GM08714 (cell line): ENCODE results near the gene ABCG1.

ENCODE experiments used
- H3K4me3 ChIP-seq: fragments of 200-500 bp; sonication (Bioruptor generic); 2 replicates; pipeline ENCODE4 v1.5.1; 2014; ENCODE audit warnings: mild to moderate bottlenecking, low read length, inconsistent platforms
- ZNF274 ChIP-seq: IDR thresholded peaks from 2 replicates; pipeline ENCODE4 v1.6.1; 2012; ENCODE audit warnings: mild to moderate bottlenecking, low read depth, low read length

The ABCG1 gene

DNA sequence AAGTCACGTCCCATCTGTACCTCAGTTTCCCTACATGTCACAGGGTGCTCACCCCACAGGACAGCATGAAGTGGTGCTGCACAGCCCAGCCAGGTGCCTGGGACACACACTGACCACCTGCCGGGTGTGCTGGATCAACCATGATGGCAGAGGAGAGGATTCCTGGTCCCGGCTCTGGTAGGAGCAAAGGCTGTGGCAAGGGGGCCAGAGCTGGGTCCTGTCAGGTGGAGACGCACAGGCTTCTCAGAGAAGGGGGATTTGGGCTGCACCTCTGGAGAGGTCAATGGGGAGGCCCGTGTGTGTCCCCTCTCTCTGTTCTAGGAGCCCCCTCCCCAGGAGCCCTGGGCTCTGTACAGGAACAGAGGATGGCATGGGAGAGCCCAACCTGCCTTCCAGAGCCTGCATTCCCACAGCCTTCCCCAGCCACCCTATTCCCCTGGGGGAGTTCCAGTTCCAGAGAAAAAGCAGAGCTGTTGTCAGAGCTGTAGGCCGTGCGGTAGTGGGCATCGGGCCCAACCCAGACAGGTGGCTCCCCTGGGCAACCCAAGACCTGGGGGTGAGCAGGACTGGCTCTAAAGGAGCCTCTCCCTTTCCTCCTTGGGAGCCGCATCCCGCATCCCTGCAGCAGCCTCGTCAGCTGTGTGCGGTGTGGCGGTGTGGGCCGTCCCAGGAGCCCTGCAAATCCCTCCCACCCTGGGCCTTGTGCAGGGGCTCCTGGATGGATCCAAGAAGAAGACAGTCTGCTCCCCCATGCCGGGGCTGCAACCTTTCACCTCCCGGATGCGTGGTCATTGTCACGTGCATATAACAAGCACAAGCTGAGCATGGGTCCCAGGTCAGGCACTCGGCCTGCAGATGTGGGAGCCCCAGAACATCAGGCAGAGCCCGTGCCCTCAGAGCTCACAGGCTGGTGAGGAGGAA lies 99.1 kb downstream of the ABCG1 start:
- no peak for TF ChIP-seq ZNF274

DNA sequence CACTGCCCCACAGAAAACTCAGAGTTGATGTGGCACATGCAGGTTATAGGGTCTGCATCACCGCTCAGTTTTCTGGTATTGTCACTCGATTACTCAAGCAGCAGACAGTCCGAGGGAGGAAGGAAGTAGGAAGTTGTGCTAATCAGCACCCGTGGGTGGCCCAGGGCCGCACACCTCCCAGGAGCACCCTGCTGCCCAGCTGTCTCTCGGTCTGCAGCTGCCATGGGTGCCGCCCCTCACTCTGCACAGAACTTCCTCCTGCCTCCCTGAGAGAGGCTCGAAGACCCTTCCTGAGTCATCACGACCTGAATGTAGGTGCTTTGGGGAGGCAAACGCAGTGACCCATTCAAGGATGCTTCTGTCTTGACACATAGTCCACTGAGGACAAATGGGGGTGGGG lies 100.4 kb downstream of the ABCG1 start:
- TF ChIP-seq ZNF274 = no peak

More for the DNA sequence above, 99.1 kb downstream of the ABCG1 start:
- no peak overlapping the region for H3K4me3 ChIP-seq

DNA sequence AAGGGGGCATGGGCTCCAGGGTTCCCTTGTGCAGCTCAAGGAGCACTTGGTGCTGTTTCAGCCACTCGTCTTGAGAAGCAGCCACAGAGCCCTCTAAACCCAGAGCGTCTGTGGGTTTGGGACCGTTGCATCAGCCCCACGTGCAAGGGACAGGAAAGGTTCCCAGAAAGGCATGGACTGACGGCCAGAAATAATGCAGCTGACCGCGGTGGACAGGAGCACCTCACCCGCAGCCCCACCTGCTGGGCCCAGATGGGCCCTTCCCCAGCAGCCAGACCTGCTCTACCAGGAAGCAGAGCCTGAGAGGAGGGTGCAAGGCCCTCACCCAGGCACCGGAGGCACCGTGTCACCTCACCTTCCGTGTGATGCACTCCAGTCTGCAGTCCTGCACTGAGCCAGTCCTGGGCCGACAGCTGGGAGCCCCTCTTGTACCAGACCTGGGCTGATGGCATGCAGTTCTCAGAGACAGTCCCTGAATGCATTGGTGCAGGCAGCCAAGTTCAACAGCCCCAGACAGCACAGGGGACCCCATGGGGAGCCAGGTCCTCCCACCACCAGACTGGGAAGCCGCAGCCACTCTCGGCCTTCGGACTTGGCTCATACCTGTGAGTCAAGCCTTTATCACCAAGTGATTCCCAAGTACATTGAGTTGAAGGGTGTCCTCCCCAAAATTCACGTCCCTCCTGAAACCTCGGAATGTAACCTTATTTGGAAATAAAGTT lies 101.1 kb downstream of the ABCG1 start:
- H3K4me3 ChIP-seq = no peak overlapping the region
- no peak for TF ChIP-seq ZNF274

More for the DNA sequence above, 100.4 kb downstream of the ABCG1 start:
- H3K4me3 ChIP-seq = no peak overlapping the region

DNA sequence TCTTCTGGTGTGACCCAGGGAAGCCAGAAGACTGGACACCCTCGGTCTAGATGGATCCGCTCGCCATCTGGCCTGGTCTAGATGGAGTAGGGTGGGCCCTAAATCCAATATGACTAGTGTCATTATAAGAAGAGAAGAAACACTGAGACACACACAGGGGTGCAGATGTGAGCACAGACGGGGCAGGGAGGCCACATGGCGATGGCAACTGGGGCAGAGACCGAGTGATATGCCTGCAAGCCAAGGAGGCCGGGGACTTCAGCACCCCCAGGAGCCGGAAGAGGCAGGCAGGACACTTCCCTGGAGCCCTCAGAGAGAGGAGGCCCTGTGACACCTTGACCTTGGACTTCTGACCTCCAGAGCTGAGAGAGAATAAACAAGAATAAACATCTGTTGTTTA lies 101.9 kb downstream of the ABCG1 start:
- TF ChIP-seq ZNF274 = no peak
- no peak overlapping the region for H3K4me3 ChIP-seq

DNA sequence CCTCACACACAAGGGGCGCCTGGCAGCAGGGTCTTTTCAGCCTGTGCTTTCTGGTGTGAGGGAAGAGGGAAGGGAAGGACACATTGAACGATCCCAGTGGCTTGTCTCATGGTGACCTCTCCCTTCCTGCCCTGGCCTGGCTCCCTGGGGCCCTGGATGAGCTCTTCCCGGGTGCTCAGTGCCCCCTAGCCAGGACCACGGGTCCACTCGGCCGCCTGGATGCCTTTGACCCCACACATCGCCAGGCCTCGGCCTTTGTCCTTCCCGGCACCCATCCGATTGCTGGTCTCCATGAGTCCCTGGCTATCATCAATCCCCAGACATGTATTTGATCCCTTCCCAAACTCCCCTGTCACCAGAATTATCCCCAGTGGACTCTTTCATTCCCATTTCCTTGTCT lies 102.3 kb downstream of the ABCG1 start:
- no peak for TF ChIP-seq ZNF274

DNA sequence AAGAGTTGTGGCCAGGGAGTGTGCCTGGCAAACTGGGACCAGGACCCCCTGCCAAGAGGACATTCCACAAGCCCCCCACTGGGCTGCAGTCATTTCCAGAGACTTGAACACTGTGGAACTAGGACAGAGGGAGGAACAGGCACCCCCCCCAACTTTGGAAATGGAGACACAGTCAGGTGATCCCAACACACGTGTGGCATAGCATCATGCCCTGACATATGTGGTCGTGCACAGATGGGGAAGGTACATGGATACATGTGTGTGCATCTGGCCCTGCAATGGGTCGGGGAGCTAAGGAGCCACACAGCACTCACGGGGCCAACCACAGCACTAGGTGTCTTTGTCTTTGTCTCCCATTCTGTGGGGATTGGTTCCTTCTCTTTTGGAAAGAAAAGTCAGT lies 102.9 kb downstream of the ABCG1 start:
- no peak for TF ChIP-seq ZNF274
- H3K4me3 ChIP-seq = no peak overlapping the region

More for the DNA sequence above, 102.3 kb downstream of the ABCG1 start:
- no peak overlapping the region for H3K4me3 ChIP-seq

DNA sequence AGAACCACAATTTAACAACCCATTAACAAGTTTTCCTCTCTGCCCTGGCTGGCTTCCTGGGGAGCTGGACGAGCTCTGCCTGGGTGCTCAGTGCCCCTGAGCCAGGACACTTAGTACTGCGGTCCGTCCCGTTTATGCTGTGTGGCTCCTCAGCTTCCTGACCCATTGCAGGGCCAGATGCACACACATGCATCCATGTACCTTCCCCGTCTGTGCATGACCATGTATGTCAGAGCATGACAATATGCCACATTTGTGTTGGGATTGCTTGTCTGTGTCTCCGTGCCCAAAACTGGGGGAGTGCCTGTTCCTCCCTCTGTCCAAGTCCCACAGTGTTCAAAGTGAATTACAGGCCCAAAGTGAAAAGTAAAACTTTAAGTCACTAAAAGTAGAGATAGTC lies 106.0 kb downstream of the ABCG1 start:
- no peak overlapping the region for H3K4me3 ChIP-seq
- TF ChIP-seq ZNF274 = no peak

DNA sequence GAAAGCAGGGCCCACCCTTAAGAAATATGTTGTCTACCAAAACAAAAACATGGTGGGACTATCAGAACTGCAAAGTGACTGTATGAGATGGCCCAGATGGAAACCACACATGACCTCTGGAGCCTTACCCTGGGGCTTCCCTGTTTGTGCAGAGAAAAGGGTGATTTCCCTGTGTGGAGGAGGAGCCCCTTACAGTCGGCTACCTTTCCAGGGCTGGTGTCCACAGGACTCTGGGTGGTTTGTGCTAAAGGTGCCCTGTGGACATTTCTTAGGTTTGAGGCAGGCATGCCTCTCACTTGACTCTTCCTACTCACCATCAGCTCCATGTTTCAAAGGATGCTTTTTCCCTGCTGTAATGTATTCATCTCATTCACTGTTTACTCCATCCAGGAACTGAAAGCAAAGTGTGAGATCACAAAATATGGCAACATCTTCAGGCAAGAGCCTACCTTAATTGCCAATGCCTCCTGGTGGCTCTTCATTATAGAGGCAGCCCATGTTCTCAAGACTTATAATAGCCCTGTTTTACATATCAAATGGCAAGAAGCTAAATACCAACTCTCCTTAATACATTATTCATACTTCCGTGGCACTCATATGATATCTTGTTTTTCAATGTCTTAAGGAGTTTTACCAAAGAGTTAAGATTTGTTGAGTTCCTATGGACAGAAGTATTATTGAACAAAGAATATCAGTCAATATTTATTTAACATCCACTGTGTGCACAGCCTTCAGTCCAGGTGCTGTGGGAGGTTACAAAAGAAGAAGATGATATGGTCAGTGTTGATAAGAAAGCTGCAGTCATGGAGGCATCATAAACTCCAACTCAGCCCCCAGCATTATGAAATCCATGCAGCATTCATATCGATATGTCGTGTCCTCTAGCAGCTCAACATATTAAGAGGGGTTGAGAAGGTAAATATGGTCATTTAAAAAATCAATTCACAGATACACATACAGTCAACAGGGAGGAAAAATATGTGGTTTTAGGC lies 111.7 kb downstream of the ABCG1 start:
- no peak overlapping the region for H3K4me3 ChIP-seq
- TF ChIP-seq ZNF274 = no peak

DNA sequence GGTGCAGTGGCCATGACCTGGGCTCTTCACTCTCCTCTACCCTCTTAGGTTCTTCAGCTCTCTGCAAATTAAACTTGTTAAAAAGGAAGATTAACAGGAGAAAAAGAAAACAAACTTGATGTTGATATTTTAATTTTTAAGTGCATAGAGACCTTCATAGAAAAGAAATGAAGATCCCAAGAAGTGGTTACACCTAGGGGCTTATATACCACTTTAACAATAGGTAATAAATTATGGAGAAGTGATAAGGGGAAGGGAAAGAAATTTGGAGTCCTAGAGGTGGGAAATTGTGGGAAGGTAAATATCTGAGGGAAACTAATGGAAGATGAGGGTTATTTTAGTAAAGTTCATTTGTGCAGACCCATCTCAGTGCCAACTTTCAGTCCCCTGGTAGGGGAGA lies 112.7 kb downstream of the ABCG1 start:
- no peak for TF ChIP-seq ZNF274
- no peak overlapping the region for H3K4me3 ChIP-seq

DNA sequence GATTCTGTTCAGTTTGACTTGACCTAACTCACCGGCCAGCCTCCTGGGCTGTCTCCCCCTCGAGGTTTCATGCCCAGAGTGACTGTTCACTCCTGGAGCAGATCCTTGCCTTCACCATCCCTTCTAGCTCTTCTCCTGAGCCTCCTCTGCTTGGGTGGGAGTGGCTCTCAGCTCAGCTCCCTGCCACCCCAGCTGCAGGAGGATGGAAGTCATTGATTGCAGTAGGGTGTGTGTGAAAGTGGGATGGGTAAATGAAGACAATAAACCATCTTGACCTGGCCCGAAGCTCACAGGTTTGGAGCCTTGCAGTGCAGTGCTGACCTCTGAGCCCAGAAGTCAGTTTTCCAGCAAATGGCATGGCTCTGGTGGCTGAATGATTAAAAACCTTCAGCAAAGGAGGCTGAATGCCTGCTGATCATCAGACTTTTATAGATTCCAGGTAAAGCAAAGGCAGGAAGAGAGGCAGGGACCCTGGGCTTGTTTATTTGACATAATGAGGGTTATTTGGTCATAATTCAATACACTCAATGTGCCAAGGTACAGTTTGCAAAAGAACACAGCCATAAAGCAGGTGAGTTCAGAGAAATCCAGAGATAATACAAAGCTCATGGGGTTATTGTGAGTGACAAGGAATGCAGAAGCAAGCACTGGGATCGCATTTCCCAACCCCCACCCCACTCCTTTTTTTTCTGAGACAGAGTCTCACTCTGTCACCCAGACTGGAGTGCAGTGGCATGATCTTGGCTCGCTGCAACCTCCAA lies 113.8 kb downstream of the ABCG1 start:
- no peak for TF ChIP-seq ZNF274
- no peak overlapping the region for H3K4me3 ChIP-seq

DNA sequence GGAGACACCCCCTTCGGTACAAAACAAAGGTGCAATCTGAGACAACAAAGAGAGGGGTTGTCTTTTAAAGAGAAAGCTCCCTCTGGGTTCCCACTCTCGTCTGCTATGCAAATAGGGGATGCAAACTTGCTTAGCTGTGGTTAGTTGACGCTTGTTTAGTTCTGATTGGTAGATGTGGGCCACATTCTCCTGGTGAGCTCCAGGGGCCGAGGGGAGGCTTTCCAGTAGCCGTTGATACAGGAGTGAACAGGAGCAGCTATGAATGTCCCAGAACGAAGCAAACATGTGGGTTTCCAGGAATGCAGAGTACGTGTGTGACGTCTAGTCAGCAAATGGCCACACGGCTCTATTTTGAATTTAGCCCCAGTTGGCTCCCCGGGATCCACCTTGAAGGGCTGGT lies 117.1 kb downstream of the ABCG1 start:
- no peak for TF ChIP-seq ZNF274

DNA sequence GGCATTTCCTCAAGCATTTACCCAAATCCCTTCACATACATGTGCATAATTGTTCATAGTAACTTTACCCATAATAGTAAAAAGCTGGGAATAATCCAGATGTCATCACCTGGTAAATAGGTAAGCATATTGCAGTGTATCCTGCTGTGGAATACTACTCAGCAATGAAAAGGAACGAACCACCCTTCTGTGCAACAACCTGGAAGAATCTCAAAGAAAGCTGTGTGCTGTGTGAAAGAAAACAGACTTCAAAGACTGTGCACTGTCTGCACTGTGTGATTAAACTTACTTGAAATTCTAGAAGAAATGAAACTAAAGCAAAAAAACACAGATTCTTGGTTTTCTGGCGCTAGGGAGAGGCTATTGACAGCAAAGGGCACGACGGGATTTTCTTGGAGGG lies 118.3 kb downstream of the ABCG1 start:
- no peak for TF ChIP-seq ZNF274
- no peak overlapping the region for H3K4me3 ChIP-seq

More for the DNA sequence above, 117.1 kb downstream of the ABCG1 start:
- no peak overlapping the region for H3K4me3 ChIP-seq

DNA sequence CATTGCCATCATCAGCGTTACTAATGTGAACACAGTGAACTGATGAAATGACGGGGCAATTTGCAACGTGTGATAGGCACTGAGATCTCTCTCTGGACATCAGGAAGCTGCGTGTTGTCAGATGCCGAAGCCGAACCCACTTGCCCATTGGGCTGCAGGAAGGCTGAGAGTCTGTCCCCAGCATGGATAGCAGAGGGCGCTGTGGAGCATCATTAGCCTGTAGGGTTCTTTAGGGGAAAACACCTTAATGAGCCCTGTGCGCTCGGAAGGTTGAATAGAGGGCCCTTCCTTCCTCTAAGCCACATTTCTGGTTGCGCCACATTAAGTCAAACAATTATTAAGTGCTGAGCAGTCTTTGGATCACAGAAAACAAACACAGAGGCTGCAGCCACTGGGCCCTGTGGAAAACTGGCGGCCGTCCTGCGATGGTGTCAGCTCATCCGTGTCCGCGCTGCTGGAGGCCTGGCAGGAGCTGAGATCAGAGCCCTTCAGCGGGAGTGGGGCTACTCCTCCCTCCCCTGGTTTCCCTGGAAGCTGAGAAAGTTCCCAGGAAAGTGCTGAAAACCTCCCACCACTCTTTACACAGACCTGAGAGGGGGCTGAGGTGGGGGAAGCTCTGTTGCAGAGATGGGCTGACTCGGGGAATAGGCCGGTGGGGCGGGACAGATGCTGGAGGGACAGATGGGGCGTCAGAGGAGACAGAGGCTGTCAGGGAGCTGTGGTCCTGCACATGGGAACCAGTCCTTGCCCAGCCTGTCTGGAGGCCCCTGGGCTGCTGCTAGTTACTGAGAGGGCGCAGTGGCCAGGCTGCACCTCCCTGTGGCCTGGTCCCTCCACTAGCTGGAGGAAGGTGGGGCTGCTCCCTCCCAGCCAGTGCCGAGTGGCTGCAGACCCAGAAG lies 119.1 kb downstream of the ABCG1 start:
- no peak for TF ChIP-seq ZNF274
- no peak overlapping the region for H3K4me3 ChIP-seq
